HEK293 (cell line): ENCODE data around the gene DTX3L.

Experiments
- CTCF ChIA-PET: fragments of 350-600 bp; formaldehyde crosslinking; extraction: SDS; loops from one replicate; lab custom pipeline; 2021; ENCODE audit warnings: antibody characterized with exemption; lab: Yijun Ruan, JAX
- POLR2A ChIA-PET: fragments of 300-600 bp; formaldehyde crosslinking; extraction: SDS; loops from one replicate; lab custom pipeline; 2020; ENCODE audit warnings: antibody characterized with exemption, inconsistent platforms; lab: Yijun Ruan, JAX
- H3K27ac ChIP-seq: fragments of 200-500 bp; sonication (Bioruptor generic); 2 replicates; pipeline ENCODE4 v1.5.1; 2014; ENCODE audit warnings: low read depth, low read length, control low read depth, inconsistent platforms; ENCODE audit errors: extremely low read depth
- H3K36me3 ChIP-seq, 2 experiments: fragments of 200-500 bp in 1 of 2; sonication (Bioruptor generic) in 1 of 2; 1 replicate in 1 of 2; 2 replicates in 1 of 2; pipeline ENCODE4 v1.5.1; 2014 to 2017; ENCODE audit warnings: inconsistent platforms in 2 of 2, low read length in 2 of 2; ENCODE audit not compliant: control insufficient read depth in 2 of 2, insufficient read depth in 1 of 2
- H3K4me1 ChIP-seq: fragments of 200-500 bp; sonication (Bioruptor generic); 2 replicates; pipeline ENCODE4 v1.5.1; 2014; ENCODE audit warnings: mild to moderate bottlenecking, low read length, inconsistent platforms; ENCODE audit not compliant: control insufficient read depth, insufficient read depth
- H3K4me3 ChIP-seq: 2 replicates; pipeline ENCODE4 v1.5.1; 2011; ENCODE audit warnings: low read depth, mild to moderate bottlenecking, control low read depth, low read length, moderate library complexity
- H3K9me3 ChIP-seq: fragments of 200-500 bp; sonication (Bioruptor generic); 2 replicates; pipeline ENCODE4 v1.5.1; 2014; ENCODE audit warnings: low read depth, low read length, inconsistent platforms; ENCODE audit not compliant: control insufficient read depth, insufficient read depth
- EGR2 ChIP-seq: fragments of 450-650 bp; formaldehyde crosslinking; IDR thresholded peaks from 2 replicates; pipeline ENCODE4 v1.5.1; 2016; ENCODE audit warnings: low read depth, missing biosample characterization, missing genetic modification characterization
- IKZF3 ChIP-seq: fragments of 450-650 bp; IDR thresholded peaks from 2 replicates; pipeline ENCODE4 v1.5.0; 2018; ENCODE audit warnings: missing biosample characterization, mild to moderate bottlenecking, missing genetic modification characterization, moderate library complexity
- MZF1 ChIP-seq: fragments of 450-650 bp; formaldehyde crosslinking; IDR thresholded peaks from 2 replicates; pipeline ENCODE4 v1.5.1; 2017; ENCODE audit warnings: missing biosample characterization, missing genetic modification characterization, borderline replicate concordance
- SALL2 ChIP-seq: fragments of 450-650 bp; formaldehyde crosslinking; IDR thresholded peaks from 2 replicates; pipeline ENCODE4 v1.5.0; 2017; ENCODE audit warnings: missing biosample characterization, mild to moderate bottlenecking, missing genetic modification characterization, borderline replicate concordance
- SCRT1 ChIP-seq: fragments of 450-650 bp; formaldehyde crosslinking; IDR thresholded peaks from 2 replicates; pipeline ENCODE4 v1.5.1; 2016; ENCODE audit warnings: missing biosample characterization, missing genetic modification characterization, borderline replicate concordance
- YY2 ChIP-seq: fragments of 450-650 bp; formaldehyde crosslinking; IDR thresholded peaks from 2 replicates; pipeline ENCODE4 v1.5.1; 2016; ENCODE audit warnings: missing biosample characterization, missing genetic modification characterization
- ZBTB17 ChIP-seq: fragments of 450-650 bp; formaldehyde crosslinking; IDR thresholded peaks from 2 replicates; pipeline ENCODE4 v1.5.1; 2016; ENCODE audit warnings: missing biosample characterization, missing genetic modification characterization
- ZBTB21 ChIP-seq: fragments of 450-650 bp; formaldehyde crosslinking; IDR thresholded peaks from 2 replicates; pipeline ENCODE4 v1.5.1; 2017; ENCODE audit warnings: missing biosample characterization, missing genetic modification characterization
- ZNF133 ChIP-seq: fragments of 450-650 bp; formaldehyde crosslinking; IDR thresholded peaks from 2 replicates; pipeline ENCODE4 v1.5.1; 2016; ENCODE audit warnings: missing biosample characterization, missing genetic modification characterization
- ZNF16 ChIP-seq: fragments of 450-650 bp; formaldehyde crosslinking; IDR thresholded peaks from 2 replicates; pipeline ENCODE4 v1.5.1; 2016; ENCODE audit warnings: low read depth, missing biosample characterization, missing genetic modification characterization
- ZNF23 ChIP-seq: fragments of 450-650 bp; formaldehyde crosslinking; IDR thresholded peaks from 2 replicates; pipeline ENCODE4 v1.5.1; 2016; ENCODE audit warnings: missing biosample characterization, missing genetic modification characterization, borderline replicate concordance
- ZNF26 ChIP-seq: fragments of 450-650 bp; formaldehyde crosslinking; IDR thresholded peaks from 2 replicates; pipeline ENCODE4 v1.5.1; 2016; ENCODE audit warnings: missing biosample characterization, missing genetic modification characterization
- ZNF350 ChIP-seq: fragments of 450-650 bp; formaldehyde crosslinking; IDR thresholded peaks from 2 replicates; pipeline ENCODE4 v1.5.0; 2017; ENCODE audit warnings: missing biosample characterization, mild to moderate bottlenecking, missing genetic modification characterization
- ZNF488 ChIP-seq: fragments of 450-650 bp; formaldehyde crosslinking; IDR thresholded peaks from 2 replicates; pipeline ENCODE4 v1.5.1; 2016; ENCODE audit warnings: missing biosample characterization, missing genetic modification characterization
- ZNF561 ChIP-seq: fragments of 450-650 bp; IDR thresholded peaks from 2 replicates; pipeline ENCODE4 v1.5.1; 2018; ENCODE audit warnings: missing biosample characterization, missing genetic modification characterization, borderline replicate concordance
- ZNF658 ChIP-seq: fragments of 450-650 bp; formaldehyde crosslinking; IDR thresholded peaks from 2 replicates; pipeline ENCODE4; 2016; ENCODE audit warnings: missing biosample characterization, missing genetic modification characterization
- ZNF664 ChIP-seq: fragments of 450-650 bp; formaldehyde crosslinking; IDR thresholded peaks from 2 replicates; pipeline ENCODE4 v1.5.1; 2016; ENCODE audit warnings: missing biosample characterization, missing genetic modification characterization
- ZNF670 ChIP-seq: fragments of 450-650 bp; formaldehyde crosslinking; IDR thresholded peaks from 2 replicates; pipeline ENCODE4 v1.5.1; 2016; ENCODE audit warnings: missing biosample characterization, missing genetic modification characterization, low read depth
- ZNF677 ChIP-seq: fragments of 450-650 bp; IDR thresholded peaks from 2 replicates; pipeline ENCODE4 v1.5.0; 2018; ENCODE audit warnings: missing biosample characterization, mild to moderate bottlenecking, missing genetic modification characterization, moderate library complexity
- ZNF776 ChIP-seq: fragments of 450-650 bp; formaldehyde crosslinking; IDR thresholded peaks from 2 replicates; pipeline ENCODE4 v1.5.0; 2017; ENCODE audit warnings: missing biosample characterization, missing genetic modification characterization, borderline replicate concordance
- TF ChIP-seq, protein P1 (sequence below): fragments of 450-650 bp; formaldehyde crosslinking; IDR thresholded peaks from 2 replicates; pipeline ENCODE4 v1.5.1; 2016; ENCODE audit warnings: missing biosample characterization, missing genetic modification characterization

The DTX3L gene

GRCh38 chr3:122586773-122587485, 22.8 kb downstream of the DTX3L start (continued):
- TF ChIP-seq ZNF664 (tag by site-specific recombination) (no peak), ZNF670 (tag by site-specific recombination) (no peak), ZNF23 (tag by site-specific recombination) (no peak), SCRT1 (tag by site-specific recombination) (no peak)
- TF ChIP-seq, all 188 proteins: peak for 0

GRCh38 chr3:122587572-122587971, 23.4 kb downstream of the DTX3L start:
- Histone ChIP-seq H3K4me1 (no peaks in the 10 kb centered on the region), H3K27ac (no peak overlapping the region), H3K36me3 (no peaks in the 10 kb centered on the region), H3K4me3 (no peak overlapping the region), H3K9me3 (no peaks in the 10 kb centered on the region)
- TF ChIP-seq ZNF677 (tag by site-specific recombination): no peak
- TF ChIP-seq IKZF3 (tag by site-specific recombination): no peak
- TF ChIP-seq ZNF350 (tag by site-specific recombination): no peak
- no peak for TF ChIP-seq ZNF26 (tag by site-specific recombination)
- TF ChIP-seq ZNF561 (tag by site-specific recombination): no peak
- no peak for TF ChIP-seq ZBTB21 (tag by site-specific recombination)
- no peak for TF ChIP-seq ZBTB17 (tag by site-specific recombination)
- no peak for TF ChIP-seq EGR2 (tag by site-specific recombination)
- TF ChIP-seq MZF1: no peak
- no peak for TF ChIP-seq ZNF658 (tag by site-specific recombination)
- TF ChIP-seq, protein P1, sequence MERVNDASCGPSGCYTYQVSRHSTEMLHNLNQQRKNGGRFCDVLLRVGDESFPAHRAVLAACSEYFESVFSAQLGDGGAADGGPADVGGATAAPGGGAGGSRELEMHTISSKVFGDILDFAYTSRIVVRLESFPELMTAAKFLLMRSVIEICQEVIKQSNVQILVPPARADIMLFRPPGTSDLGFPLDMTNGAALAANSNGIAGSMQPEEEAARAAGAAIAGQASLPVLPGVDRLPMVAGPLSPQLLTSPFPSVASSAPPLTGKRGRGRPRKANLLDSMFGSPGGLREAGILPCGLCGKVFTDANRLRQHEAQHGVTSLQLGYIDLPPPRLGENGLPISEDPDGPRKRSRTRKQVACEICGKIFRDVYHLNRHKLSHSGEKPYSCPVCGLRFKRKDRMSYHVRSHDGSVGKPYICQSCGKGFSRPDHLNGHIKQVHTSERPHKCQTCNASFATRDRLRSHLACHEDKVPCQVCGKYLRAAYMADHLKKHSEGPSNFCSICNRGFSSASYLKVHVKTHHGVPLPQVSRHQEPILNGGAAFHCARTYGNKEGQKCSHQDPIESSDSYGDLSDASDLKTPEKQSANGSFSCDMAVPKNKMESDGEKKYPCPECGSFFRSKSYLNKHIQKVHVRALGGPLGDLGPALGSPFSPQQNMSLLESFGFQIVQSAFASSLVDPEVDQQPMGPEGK: no peak
- TF ChIP-seq ZNF16 (tag by site-specific recombination): no peak
- TF ChIP-seq ZNF488 (tag by site-specific recombination): no peak
- no peak for TF ChIP-seq YY2 (tag by site-specific recombination)
- no peak for TF ChIP-seq SALL2 (tag by site-specific recombination)
- TF ChIP-seq ZNF776 (tag by site-specific recombination): no peak
- no peak for TF ChIP-seq ZNF133 (tag by site-specific recombination)
- ChIA-PET CTCF (no interaction called here), POLR2A (no interaction called here)
